ENCODE data around the gene RHBDL1.

GRCh38 chr16:648071-648780 lies 27.2 kb upstream of the RHBDL1 start:
- TF ChIP-seq, protein P1, sequence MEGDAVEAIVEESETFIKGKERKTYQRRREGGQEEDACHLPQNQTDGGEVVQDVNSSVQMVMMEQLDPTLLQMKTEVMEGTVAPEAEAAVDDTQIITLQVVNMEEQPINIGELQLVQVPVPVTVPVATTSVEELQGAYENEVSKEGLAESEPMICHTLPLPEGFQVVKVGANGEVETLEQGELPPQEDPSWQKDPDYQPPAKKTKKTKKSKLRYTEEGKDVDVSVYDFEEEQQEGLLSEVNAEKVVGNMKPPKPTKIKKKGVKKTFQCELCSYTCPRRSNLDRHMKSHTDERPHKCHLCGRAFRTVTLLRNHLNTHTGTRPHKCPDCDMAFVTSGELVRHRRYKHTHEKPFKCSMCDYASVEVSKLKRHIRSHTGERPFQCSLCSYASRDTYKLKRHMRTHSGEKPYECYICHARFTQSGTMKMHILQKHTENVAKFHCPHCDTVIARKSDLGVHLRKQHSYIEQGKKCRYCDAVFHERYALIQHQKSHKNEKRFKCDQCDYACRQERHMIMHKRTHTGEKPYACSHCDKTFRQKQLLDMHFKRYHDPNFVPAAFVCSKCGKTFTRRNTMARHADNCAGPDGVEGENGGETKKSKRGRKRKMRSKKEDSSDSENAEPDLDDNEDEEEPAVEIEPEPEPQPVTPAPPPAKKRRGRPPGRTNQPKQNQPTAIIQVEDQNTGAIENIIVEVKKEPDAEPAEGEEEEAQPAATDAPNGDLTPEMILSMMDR (conservative IDR thresholded peaks at IDR 0.05; ENCODE audit: low read depth, low read length): peak; percentile 72
- TF ChIP-seq EZH2 (IDR thresholded peaks at IDR 0.05; ENCODE audit: borderline replicate concordance, low read depth, low read length, poor library complexity, severe bottlenecking): no peak
